HCT116 (cell line): ENCODE data around the gene SF1. TPM values are rescaled to one million over a fixed set of nuclear protein-coding genes. Genes with fewer than 3 reads are reported as not detected.

ENCODE experiments used
- ATAC-seq: fragments of 200-7000 bp; cut with Tn5 transposase; 2 replicates; pipeline ENCODE4 v1.9.1; 2020; ENCODE audit warnings: mild to moderate bottlenecking, moderate library complexity
- BruUV-seq: library from RNA; stranded (reverse); fragments of 400-500 nt; replicated peaks from 2 replicates; lab custom pipeline; 2021; lab: Mats Ljungman, UMichigan
- CTCF ChIA-PET: fragments of 300-600 bp; sonication (Branson Sonifier 250); formaldehyde crosslinking; loops from one replicate; lab custom pipeline; 2021; ENCODE audit warnings: antibody characterized with exemption; lab: Charles Lee
- POLR2A ChIA-PET: fragments of 300-600, 350-600 bp; sonication (Branson Sonifier 250); formaldehyde crosslinking; loops from one replicate; lab custom pipeline; 2021; ENCODE audit warnings: antibody characterized with exemption; lab: Charles Lee
- RAD21 ChIA-PET, 2 experiments: fragments of 300-600 bp; sonication (Branson Sonifier 250); formaldehyde crosslinking; loops; one replicate each; lab custom pipeline; 2023; ENCODE audit warnings: low total read pairs in 2 of 2; ENCODE audit not compliant: uncharacterized antibody in 2 of 2, unreplicated experiment in 2 of 2, low non-redundant PET in 1 of 2; lab: Charles Lee
- DNase-seq: peaks from one replicate; pipeline ENCODE4 v3.0.0-alpha.2; 2010; ENCODE audit warnings: low read depth, low spot score
- H2AFZ ChIP-seq: fragments of 200-600 bp; shearing (Covaris generic), sonication (generic); 2 replicates; pipeline ENCODE4 v1.6.1; 2017; ENCODE audit warnings: low read depth, mixed run types, mixed read lengths, antibody characterized with exemption, low read length; ENCODE audit not compliant: poor library complexity, severe bottlenecking
- H3K27ac ChIP-seq: 2 replicates; pipeline ENCODE4 v1.5.1; 2012; ENCODE audit warnings: low read depth, low read length
- H3K27me3 ChIP-seq: fragments of 200-600 bp; sonication (generic); 2 replicates; pipeline ENCODE4 v1.6.1; 2016; ENCODE audit warnings: mixed run types, low read length, mixed read lengths; ENCODE audit not compliant: insufficient read depth
- H3K36me3 ChIP-seq, 2 experiments: fragments of 200-500 bp in 1 of 2; fragments of 200-600 bp in 1 of 2; sonication (Bioruptor generic) in 1 of 2; sonication (generic) in 1 of 2; 2 replicates each; pipeline versions ENCODE4 v1.5.1 to v1.6.1; 2014 to 2016; ENCODE audit warnings: low read length in 2 of 2, inconsistent platforms in 1 of 2, mixed read lengths in 1 of 2, mixed run types in 1 of 2; ENCODE audit not compliant: insufficient read depth in 2 of 2, control insufficient read depth in 1 of 2
- H3K4me1 ChIP-seq, 2 experiments: fragments of 200-600 bp in 1 of 2; sonication (generic) in 1 of 2; 2 replicates each; pipeline versions ENCODE4 v1.5.1 to v1.6.1; 2012 to 2017; ENCODE audit warnings: low read length in 2 of 2, inconsistent platforms in 1 of 2, mild to moderate bottlenecking in 1 of 2, mixed read lengths in 1 of 2, mixed run types in 1 of 2, moderate library complexity in 1 of 2; ENCODE audit not compliant: insufficient read depth in 2 of 2, control insufficient read depth in 1 of 2
- H3K4me2 ChIP-seq: fragments of 200-600 bp; sonication (generic); 2 replicates; pipeline ENCODE4 v1.6.1; 2017; ENCODE audit warnings: mixed run types, low read length, mixed read lengths
- H3K4me3 ChIP-seq, 2 experiments: fragments of 200-600 bp in 1 of 2; sonication (generic) in 1 of 2; replicated peaks in 1 of 2; 2 replicates each; pipeline ENCODE4 v1.5.1; 2011 to 2016; ENCODE audit warnings: low read length in 2 of 2, control low read depth in 1 of 2, low read depth in 1 of 2, mild to moderate bottlenecking in 1 of 2, mixed read lengths in 1 of 2, mixed run types in 1 of 2
- H3K79me2 ChIP-seq: fragments of 200-600 bp; sonication (generic); 2 replicates; pipeline ENCODE4 v1.6.1; 2017; ENCODE audit warnings: mild to moderate bottlenecking, mixed run types, low read length, moderate library complexity, mixed read lengths; ENCODE audit not compliant: insufficient read depth
- H3K9ac ChIP-seq: fragments of 200-600 bp; sonication (generic); 2 replicates; pipeline ENCODE4 v1.6.1; 2016; ENCODE audit warnings: low read length, mixed read lengths
- H3K9me2 ChIP-seq: fragments of 200-600 bp; sonication (generic), shearing (Covaris generic); 2 replicates; pipeline ENCODE4 v1.6.1; 2017; ENCODE audit warnings: mixed run types, mild to moderate bottlenecking, moderate library complexity; ENCODE audit not compliant: insufficient read depth
- H3K9me3 ChIP-seq, 2 experiments: fragments of 200-500 bp in 1 of 2; fragments of 200-600 bp in 1 of 2; sonication (Bioruptor generic) in 1 of 2; sonication (generic) in 1 of 2; 2 replicates each; pipeline ENCODE4 v1.6.1; 2014 to 2017; ENCODE audit warnings: low read length in 2 of 2, mixed read lengths in 2 of 2, inconsistent platforms in 1 of 2, low read depth in 1 of 2, mild to moderate bottlenecking in 1 of 2, mixed run types in 1 of 2, moderate library complexity in 1 of 2; ENCODE audit not compliant: control insufficient read depth in 1 of 2, insufficient read depth in 1 of 2
- H4K20me1 ChIP-seq: fragments of 200-600 bp; sonication (generic), shearing (Covaris generic); 2 replicates; pipeline ENCODE4 v1.6.1; 2017; ENCODE audit warnings: mixed run types, mild to moderate bottlenecking, moderate library complexity; ENCODE audit not compliant: insufficient read depth
- EGR1 ChIP-seq: IDR thresholded peaks from 2 replicates; pipeline ENCODE4 v1.6.1; 2012; ENCODE audit warnings: low read depth
- EZH2 ChIP-seq: fragments of 200-600 bp; sonication (generic); IDR thresholded peaks from 2 replicates; pipeline ENCODE4 v1.6.1; 2017; ENCODE audit warnings: antibody characterized with exemption, mixed run types
- FOSL1 ChIP-seq: IDR thresholded peaks from 2 replicates; pipeline ENCODE4 v1.6.1; 2012; ENCODE audit warnings: low read depth
- RAD21 ChIP-seq: IDR thresholded peaks from 2 replicates; pipeline ENCODE4 v1.6.1; 2012; ENCODE audit warnings: low read depth, mild to moderate bottlenecking
- SIN3A ChIP-seq: IDR thresholded peaks from 2 replicates; pipeline ENCODE4 v1.6.1; 2012; ENCODE audit warnings: low read depth
- SP1 ChIP-seq: IDR thresholded peaks from 2 replicates; pipeline ENCODE4 v1.6.1; 2012; ENCODE audit warnings: low read depth
- SRF ChIP-seq: IDR thresholded peaks from 2 replicates; pipeline ENCODE4 v1.6.1; 2012; ENCODE audit warnings: low read depth
- ZFX ChIP-seq: fragments of 450-650 bp; IDR thresholded peaks from 2 replicates; pipeline ENCODE4 v1.6.1; 2017
- intact Hi-C: fragments of 100-400 bp; cut with micrococcal nuclease; formaldehyde crosslinking; loops from 2 replicates; pipeline ENCODE4 v1.10.0; 2022
- total RNA-seq: library from RNA; stranded (reverse); gene quantifications from one replicate; pipeline ENCODE4 v1.2.1, GENCODE V29; 2021; ENCODE audit not compliant: unreplicated experiment
- TF ChIP-seq, protein P1 (sequence below): IDR thresholded peaks from 2 replicates; pipeline ENCODE4 v1.6.1; 2012
- TF ChIP-seq, protein P2 (sequence below): IDR thresholded peaks from 2 replicates; pipeline ENCODE4 v1.6.1; 2012; ENCODE audit warnings: low read depth
- TF ChIP-seq, protein P3 (sequence below), 3 experiments: fragments of 200-600 bp in 1 of 3; sonication (generic) in 1 of 3; IDR thresholded peaks in 2 of 3; conservative IDR thresholded peaks in 1 of 3; 2 replicates each; pipeline ENCODE4 v1.5.1; 2012 to 2017; ENCODE audit warnings: low read depth in 2 of 3, low read length in 2 of 3, antibody characterized with exemption in 1 of 3, borderline replicate concordance in 1 of 3, control low read depth in 1 of 3, mild to moderate bottlenecking in 1 of 3, mixed read lengths in 1 of 3, mixed run types in 1 of 3, moderate library complexity in 1 of 3; ENCODE audit not compliant: insufficient read depth in 1 of 3

SF1 gene
- total RNA-seq, 1 experiment from 2014 or later: 403 TPM

DNA sequence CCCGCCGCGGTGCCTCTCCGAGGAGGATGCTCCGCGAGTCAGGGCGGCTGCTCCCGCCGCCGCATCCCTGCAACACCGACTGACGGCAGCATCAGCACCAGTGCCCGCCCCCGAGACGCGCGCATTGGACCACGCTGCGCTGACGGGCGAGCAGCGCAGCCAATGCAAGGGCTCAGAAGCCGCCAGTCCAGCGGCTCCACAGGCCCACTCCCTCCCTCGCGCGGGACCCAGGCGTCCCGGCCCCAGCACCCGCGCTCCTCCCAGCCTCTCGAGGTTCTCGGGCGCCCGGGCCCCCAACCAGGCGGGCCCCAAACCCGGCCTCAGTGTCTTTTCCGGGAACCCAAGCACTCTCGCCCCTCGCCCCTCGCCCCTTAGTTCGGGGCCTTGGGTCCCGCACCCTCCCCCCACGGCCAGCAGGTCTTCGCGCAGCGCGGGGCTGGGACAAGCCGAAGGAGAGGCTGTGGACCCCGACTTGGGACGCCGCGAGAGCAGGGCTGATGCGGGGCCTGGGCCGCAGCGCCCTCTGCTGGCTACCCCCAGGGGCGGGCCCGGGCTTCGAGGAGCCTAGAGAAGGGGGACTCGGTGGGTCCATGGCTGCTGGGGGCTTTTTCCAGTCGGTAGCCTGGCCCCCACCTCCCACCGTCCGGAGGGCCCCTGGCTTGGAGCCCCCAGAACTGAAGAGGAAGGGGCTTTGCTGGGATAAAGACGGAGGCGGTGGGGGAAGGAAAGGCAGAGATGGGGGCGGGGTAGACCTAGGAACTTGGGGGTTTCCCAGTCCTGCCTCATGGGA lies 55.0 kb downstream of the SF1 start, which contains the start of gene NRXN2:
TSS of gene NRXN2 (minus strand) at position 81 of the 790 bp plus-strand sequence. CDS start 9,498 bp downstream, outside the sequence.
- RAD21 ChIA-PET: no interaction called here
- intact Hi-C loops: loop anchor here (1.0 to 5.0 kb wide), 3 partner anchors 35 to 366 kb away; partner anchors contain the start of gene RPS6KA4
- H3K4me2 ChIP-seq: peak within 1 kb of the TSS; percentile 92
- TF ChIP-seq SP1 (peak; percentile 63; the same call in 1 of the 2 replicates), EZH2 (no peak), EGR1 (no peak), SRF (no peak), FOSL1 (no peak), SIN3A (no peak), ZFX (no peak; the same call in 1 of the 2 replicates), RAD21 (peak; percentile 80)
- TF ChIP-seq, protein P1, sequence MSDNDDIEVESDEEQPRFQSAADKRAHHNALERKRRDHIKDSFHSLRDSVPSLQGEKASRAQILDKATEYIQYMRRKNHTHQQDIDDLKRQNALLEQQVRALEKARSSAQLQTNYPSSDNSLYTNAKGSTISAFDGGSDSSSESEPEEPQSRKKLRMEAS: no peak
- TF ChIP-seq, protein P2, sequence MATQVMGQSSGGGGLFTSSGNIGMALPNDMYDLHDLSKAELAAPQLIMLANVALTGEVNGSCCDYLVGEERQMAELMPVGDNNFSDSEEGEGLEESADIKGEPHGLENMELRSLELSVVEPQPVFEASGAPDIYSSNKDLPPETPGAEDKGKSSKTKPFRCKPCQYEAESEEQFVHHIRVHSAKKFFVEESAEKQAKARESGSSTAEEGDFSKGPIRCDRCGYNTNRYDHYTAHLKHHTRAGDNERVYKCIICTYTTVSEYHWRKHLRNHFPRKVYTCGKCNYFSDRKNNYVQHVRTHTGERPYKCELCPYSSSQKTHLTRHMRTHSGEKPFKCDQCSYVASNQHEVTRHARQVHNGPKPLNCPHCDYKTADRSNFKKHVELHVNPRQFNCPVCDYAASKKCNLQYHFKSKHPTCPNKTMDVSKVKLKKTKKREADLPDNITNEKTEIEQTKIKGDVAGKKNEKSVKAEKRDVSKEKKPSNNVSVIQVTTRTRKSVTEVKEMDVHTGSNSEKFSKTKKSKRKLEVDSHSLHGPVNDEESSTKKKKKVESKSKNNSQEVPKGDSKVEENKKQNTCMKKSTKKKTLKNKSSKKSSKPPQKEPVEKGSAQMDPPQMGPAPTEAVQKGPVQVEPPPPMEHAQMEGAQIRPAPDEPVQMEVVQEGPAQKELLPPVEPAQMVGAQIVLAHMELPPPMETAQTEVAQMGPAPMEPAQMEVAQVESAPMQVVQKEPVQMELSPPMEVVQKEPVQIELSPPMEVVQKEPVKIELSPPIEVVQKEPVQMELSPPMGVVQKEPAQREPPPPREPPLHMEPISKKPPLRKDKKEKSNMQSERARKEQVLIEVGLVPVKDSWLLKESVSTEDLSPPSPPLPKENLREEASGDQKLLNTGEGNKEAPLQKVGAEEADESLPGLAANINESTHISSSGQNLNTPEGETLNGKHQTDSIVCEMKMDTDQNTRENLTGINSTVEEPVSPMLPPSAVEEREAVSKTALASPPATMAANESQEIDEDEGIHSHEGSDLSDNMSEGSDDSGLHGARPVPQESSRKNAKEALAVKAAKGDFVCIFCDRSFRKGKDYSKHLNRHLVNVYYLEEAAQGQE: no peak
- TF ChIP-seq, protein P3, sequence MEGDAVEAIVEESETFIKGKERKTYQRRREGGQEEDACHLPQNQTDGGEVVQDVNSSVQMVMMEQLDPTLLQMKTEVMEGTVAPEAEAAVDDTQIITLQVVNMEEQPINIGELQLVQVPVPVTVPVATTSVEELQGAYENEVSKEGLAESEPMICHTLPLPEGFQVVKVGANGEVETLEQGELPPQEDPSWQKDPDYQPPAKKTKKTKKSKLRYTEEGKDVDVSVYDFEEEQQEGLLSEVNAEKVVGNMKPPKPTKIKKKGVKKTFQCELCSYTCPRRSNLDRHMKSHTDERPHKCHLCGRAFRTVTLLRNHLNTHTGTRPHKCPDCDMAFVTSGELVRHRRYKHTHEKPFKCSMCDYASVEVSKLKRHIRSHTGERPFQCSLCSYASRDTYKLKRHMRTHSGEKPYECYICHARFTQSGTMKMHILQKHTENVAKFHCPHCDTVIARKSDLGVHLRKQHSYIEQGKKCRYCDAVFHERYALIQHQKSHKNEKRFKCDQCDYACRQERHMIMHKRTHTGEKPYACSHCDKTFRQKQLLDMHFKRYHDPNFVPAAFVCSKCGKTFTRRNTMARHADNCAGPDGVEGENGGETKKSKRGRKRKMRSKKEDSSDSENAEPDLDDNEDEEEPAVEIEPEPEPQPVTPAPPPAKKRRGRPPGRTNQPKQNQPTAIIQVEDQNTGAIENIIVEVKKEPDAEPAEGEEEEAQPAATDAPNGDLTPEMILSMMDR (IDR thresholded peaks at IDR 0.05 in 2 of 3, conservative IDR thresholded peaks at IDR 0.05 in 1 of 3; ENCODE audit: borderline replicate concordance in 1 of 3, insufficient read depth in 1 of 3, low read depth in 2 of 3, low read length in 2 of 3): peak; percentile 88 to 98 (median 96)
- H3K9me2 ChIP-seq: no peaks in the 10 kb centered on the region
- no peak within 1 kb of the TSS; the same call in 1 of the 2 replicates for H3K27ac ChIP-seq
- no peaks in the 10 kb centered on the region for H4K20me1 ChIP-seq
- no peaks in the 10 kb centered on the region for H3K36me3 ChIP-seq
- no peaks in the 10 kb centered on the region for H3K79me2 ChIP-seq
- BruUV-seq: no TSS peak
- H3K9me3 ChIP-seq: no peaks in the 10 kb centered on the region
- H3K27me3 ChIP-seq: 0 out of 2 replicates have a peak, but pooled peaks cover 6% of the 10 kb centered on the region
- peak; percentile 99 for ATAC-seq
- peak; percentile 53 for DNase-seq
- H3K4me3 ChIP-seq: peak within 1 kb of the TSS; percentile 37 to 58
- POLR2A ChIA-PET: no interaction called here
- CTCF ChIA-PET: no interaction called here
- peak within 1 kb of the TSS; percentile 49 for H3K9ac ChIP-seq
- H3K4me1 ChIP-seq: peaks cover 0 to 10% of the 10 kb centered on the region in 2 experiments; a peak in 1 of 4 replicates
- H2AFZ ChIP-seq: peak within 1 kb of the TSS; percentile 93
